OCI-LY3 (cell line): ENCODE results near the gene IMMP2L.

ENCODE experiments used
- CTCF ChIP-seq: fragments of 200-600, 300-600 bp; sonication (generic); IDR thresholded peaks from 2 replicates; pipeline ENCODE4 v1.5.1; 2014; ENCODE audit warnings: antibody characterized with exemption, low read length, low read depth
- EZH2phosphoT487 ChIP-seq: fragments of 200-600 bp; shearing (Covaris generic); IDR thresholded peaks from 2 replicates; pipeline ENCODE4 v1.6.1; 2018; ENCODE audit warnings: antibody characterized with exemption, mixed run types, low read depth

DNA sequence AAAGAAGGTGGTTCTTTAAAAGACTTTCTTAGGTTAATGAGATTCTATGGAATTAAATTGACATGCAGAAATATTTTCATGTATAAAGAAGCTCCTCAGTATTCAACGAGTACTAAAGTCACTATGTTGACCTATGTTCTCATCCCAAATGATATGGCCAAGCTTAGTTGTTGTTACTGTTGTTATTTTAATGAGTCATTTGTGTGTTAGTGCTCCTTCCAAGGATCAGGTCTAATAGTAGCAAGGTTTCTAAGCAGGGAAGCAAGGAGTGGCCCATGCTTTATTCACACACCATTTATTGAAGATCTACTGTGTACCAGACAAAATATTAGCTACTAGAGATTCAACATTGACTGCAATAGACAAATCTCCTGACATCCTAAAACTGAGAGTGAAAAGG lies 429.5 kb downstream of the IMMP2L start:
- TF ChIP-seq CTCF (no peak), EZH2phosphoT487 (no peak)
